ENCODE data around the gene NR3C2.

Gene NR3C2

DNA sequence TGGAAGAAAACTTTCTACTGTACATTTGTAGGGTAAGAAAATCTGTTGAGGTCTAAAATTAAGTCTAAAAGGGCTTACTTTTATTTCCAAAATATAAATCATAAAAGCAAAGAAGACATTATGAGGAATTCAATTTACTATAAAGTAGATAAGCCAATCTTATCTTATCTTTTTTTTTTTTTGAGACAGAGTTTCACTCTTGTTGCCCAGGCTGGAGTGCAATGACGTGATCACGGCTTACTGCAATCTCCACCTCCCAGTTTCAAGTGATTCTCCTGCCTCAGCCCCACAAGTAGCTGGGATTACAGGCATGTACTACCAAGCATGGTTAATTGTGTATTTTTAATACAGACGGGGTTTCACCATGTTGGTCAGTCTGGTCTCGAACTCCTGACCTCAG, 166.9 kb downstream of the NR3C2 start:
- Histone ChIP-seq H3K9ac (ENCODE audit: low read length in 5 of 5) (no peak overlapping the region), H3K36me3 (ENCODE audit: control insufficient read depth in 5 of 5, insufficient read depth in 5 of 5, low read length in 5 of 5) (no peaks in the 10 kb centered on the region), H3K4me1 (ENCODE audit: control insufficient read depth in 5 of 5, insufficient read depth in 5 of 5, low read length in 5 of 5) (peaks cover 0 to 8% (median 2%) of the 10 kb centered on the region in 5 donors), H3K9me3 (ENCODE audit: control insufficient read depth in 5 of 5, low read length in 5 of 5) (no peaks in the 10 kb centered on the region), H3K27ac (ENCODE audit: low read depth, low read length) (no peak overlapping the region), H3K4me3 (ENCODE audit: low read depth in 1 of 5, low read length in 5 of 5) (no peak overlapping the region), H3K27me3 (ENCODE audit: control insufficient read depth in 5 of 5, insufficient read depth in 4 of 5, low read length in 5 of 5) (no peaks in the 10 kb centered on the region)

DNA sequence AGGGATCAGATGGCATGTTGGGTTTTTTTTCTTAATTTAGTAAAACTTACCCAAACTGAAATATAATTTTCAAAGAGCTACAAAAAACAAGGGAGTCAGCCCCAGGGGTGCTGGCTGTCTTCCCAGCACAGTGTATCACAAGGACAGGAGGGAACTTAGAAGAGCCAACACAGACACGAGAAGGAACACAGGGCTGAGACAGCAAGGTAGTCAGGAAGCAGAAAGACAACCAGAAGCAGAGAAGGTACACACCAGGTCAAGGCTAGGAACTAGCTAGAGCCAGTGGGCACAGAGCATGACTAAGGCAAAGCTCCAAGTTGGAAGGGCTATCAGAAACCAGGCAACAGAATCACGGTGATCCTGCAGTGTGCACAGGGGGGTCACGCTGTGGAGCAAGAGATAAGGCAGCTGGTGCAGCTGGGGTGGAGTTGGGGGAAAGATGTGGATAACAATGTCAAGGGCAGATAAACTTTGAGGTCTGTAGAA, 168.7 kb downstream of the NR3C2 start:
- Histone ChIP-seq H3K27me3 (ENCODE audit: control insufficient read depth in 5 of 5, insufficient read depth in 4 of 5, low read length in 5 of 5) (no peaks in the 10 kb centered on the region), H3K4me3 (ENCODE audit: low read depth in 1 of 5, low read length in 5 of 5) (no peak overlapping the region), H3K9ac (ENCODE audit: low read length in 5 of 5) (no peak overlapping the region), H3K36me3 (ENCODE audit: control insufficient read depth in 5 of 5, insufficient read depth in 5 of 5, low read length in 5 of 5) (no peaks in the 10 kb centered on the region), H3K4me1 (ENCODE audit: control insufficient read depth in 5 of 5, insufficient read depth in 5 of 5, low read length in 5 of 5) (peaks cover 0 to 8% (median 2%) of the 10 kb centered on the region in 5 donors), H3K27ac (ENCODE audit: low read depth, low read length) (no peak overlapping the region), H3K9me3 (ENCODE audit: control insufficient read depth in 5 of 5, low read length in 5 of 5) (no peaks in the 10 kb centered on the region)

DNA sequence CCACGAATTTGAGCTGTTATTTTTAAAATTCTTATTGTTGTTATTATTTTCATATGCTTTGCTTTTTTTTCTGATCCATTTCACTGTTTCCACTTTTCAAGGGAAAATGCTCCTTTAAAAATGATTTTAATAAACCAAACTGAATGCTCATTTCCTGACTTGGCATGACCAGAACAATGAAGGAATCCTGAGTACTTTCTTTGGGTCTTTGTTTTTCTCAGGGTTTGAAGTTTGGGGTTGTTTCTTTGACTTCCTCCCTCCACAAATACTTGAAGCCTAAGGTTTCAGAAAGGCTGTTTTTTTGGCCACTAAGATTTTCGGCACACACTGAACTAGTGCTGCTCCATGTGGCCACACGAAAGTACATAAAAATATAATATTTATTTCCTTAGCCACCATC, 171.0 kb downstream of the NR3C2 start:
- no peak overlapping the region for H3K27ac ChIP-seq (ENCODE audit: low read depth, low read length)
- H3K9ac ChIP-seq (ENCODE audit: low read length in 5 of 5) = no peak overlapping the region
- H3K4me1 ChIP-seq (ENCODE audit: control insufficient read depth in 5 of 5, insufficient read depth in 5 of 5, low read length in 5 of 5) = peaks cover 0 to 8% (median 2%) of the 10 kb centered on the region in 5 donors
- H3K9me3 ChIP-seq (ENCODE audit: control insufficient read depth in 5 of 5, low read length in 5 of 5) = no peaks in the 10 kb centered on the region
- no peaks in the 10 kb centered on the region for H3K27me3 ChIP-seq (ENCODE audit: control insufficient read depth in 5 of 5, insufficient read depth in 4 of 5, low read length in 5 of 5)
- H3K4me3 ChIP-seq (ENCODE audit: low read depth in 1 of 5, low read length in 5 of 5) = no peak overlapping the region
- no peaks in the 10 kb centered on the region for H3K36me3 ChIP-seq (ENCODE audit: control insufficient read depth in 5 of 5, insufficient read depth in 5 of 5, low read length in 5 of 5)

DNA sequence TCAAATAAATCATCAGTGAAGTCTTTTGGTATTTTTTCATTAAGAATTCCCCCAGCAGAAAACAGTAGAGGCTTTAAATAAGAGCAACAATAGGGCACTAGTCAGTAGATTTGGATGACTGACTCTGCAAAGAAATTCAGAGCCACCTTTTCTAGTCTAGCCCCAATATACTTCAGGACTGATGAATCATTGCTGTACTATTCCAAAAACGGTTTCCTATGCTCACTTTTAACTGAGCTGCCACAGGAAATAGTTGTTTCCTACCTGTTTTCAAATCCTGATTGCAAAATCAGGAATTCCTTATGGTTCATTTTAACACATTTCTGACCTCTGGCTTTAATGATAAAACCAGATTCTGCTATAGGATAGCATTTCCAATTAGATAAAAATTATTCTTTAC, 171.6 kb downstream of the NR3C2 start:
- no peaks in the 10 kb centered on the region for H3K9me3 ChIP-seq (ENCODE audit: control insufficient read depth in 5 of 5, low read length in 5 of 5)
- no peaks in the 10 kb centered on the region for H3K36me3 ChIP-seq (ENCODE audit: control insufficient read depth in 5 of 5, insufficient read depth in 5 of 5, low read length in 5 of 5)
- H3K27ac ChIP-seq (ENCODE audit: low read depth, low read length) = no peak overlapping the region

DNA sequence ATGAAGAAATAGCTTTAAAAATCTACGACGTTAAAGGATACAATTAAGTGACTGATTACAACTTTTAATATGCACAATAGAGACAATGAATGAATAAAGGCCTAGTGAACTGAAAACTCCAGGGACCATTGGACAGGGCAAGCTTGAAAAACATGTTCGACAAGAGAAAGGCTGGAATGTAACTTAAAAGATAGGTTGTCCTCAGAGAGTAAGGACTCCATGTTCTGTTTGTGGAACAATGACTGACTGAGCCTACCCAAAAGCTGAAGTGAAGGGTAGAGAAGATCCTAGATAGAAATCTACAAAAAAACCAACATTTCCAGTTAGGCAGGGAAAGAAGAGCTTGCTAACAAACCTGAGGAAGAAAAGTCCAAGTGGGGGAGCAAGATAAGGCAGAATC, 173.4 kb downstream of the NR3C2 start:
- H3K4me1 ChIP-seq (ENCODE audit: control insufficient read depth in 5 of 5, insufficient read depth in 5 of 5, low read length in 5 of 5) = peaks cover 0 to 8% (median 2%) of the 10 kb centered on the region in 5 donors
- no peaks in the 10 kb centered on the region for H3K27me3 ChIP-seq (ENCODE audit: control insufficient read depth in 5 of 5, insufficient read depth in 4 of 5, low read length in 5 of 5)
- H3K36me3 ChIP-seq (ENCODE audit: control insufficient read depth in 5 of 5, insufficient read depth in 5 of 5, low read length in 5 of 5) = no peaks in the 10 kb centered on the region
- H3K9me3 ChIP-seq (ENCODE audit: control insufficient read depth in 5 of 5, low read length in 5 of 5) = no peaks in the 10 kb centered on the region
- no peak overlapping the region for H3K27ac ChIP-seq (ENCODE audit: low read depth, low read length)
- no peak overlapping the region for H3K9ac ChIP-seq (ENCODE audit: low read length in 5 of 5)
- no peak overlapping the region for H3K4me3 ChIP-seq (ENCODE audit: low read depth in 1 of 5, low read length in 5 of 5)

More for the DNA sequence above, 171.6 kb downstream of the NR3C2 start:
- H3K9ac ChIP-seq (ENCODE audit: low read length in 5 of 5) = no peak overlapping the region
- no peak overlapping the region for H3K4me3 ChIP-seq (ENCODE audit: low read depth in 1 of 5, low read length in 5 of 5)
- H3K27me3 ChIP-seq (ENCODE audit: control insufficient read depth in 5 of 5, insufficient read depth in 4 of 5, low read length in 5 of 5) = no peaks in the 10 kb centered on the region
- peaks cover 0 to 8% (median 2%) of the 10 kb centered on the region in 5 donors for H3K4me1 ChIP-seq (ENCODE audit: control insufficient read depth in 5 of 5, insufficient read depth in 5 of 5, low read length in 5 of 5)

DNA sequence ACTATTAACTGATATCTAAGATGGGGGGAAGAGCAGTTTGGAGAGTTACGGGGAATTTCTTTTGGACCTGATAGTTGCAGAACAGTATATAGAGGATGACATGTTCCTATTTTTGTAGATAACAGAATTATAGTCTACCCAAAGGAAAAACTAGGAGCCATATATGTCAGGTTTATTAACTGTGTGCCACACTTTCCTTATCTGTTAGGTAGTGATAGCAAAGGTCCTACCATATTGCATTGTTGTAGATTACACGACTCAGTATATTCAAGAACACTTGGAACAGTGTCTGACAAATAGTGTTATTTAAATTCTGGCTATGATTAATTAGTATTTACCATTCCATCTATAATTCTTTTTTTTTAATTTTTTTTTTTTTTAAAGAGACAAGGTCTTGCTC, 175.3 kb downstream of the NR3C2 start:
- Histone ChIP-seq H3K27me3 (ENCODE audit: control insufficient read depth in 5 of 5, insufficient read depth in 4 of 5, low read length in 5 of 5) (no peaks in the 10 kb centered on the region), H3K9ac (ENCODE audit: low read length in 5 of 5) (no peak overlapping the region), H3K4me1 (ENCODE audit: control insufficient read depth in 5 of 5, insufficient read depth in 5 of 5, low read length in 5 of 5) (peaks cover 0 to 4% (median 0%) of the 10 kb centered on the region in 5 donors), H3K9me3 (ENCODE audit: control insufficient read depth in 5 of 5, low read length in 5 of 5) (no peaks in the 10 kb centered on the region), H3K36me3 (ENCODE audit: control insufficient read depth in 5 of 5, insufficient read depth in 5 of 5, low read length in 5 of 5) (no peaks in the 10 kb centered on the region), H3K4me3 (ENCODE audit: low read depth in 1 of 5, low read length in 5 of 5) (no peak overlapping the region), H3K27ac (ENCODE audit: low read depth, low read length) (no peak overlapping the region)

DNA sequence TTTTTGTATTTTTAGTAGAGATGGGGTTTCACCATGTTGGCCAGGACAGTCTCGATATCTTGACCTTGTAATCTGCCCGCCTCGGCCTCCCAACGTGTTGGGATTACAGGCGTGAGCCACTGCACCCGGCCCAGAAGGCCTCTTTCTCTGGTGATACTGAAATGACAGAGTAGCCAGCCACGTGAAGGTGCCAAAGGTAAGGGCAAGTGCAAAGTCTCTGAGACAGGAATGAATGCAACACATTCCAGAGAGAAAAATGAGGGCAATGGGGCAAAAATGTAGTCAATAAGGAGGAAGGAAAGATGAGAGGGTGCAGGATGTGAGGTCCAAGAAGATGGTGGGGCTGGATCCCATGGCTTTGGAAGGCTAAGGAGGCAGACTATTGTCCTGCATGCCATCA, 176.0 kb downstream of the NR3C2 start:
- Histone ChIP-seq H3K4me1 (ENCODE audit: control insufficient read depth in 5 of 5, insufficient read depth in 5 of 5, low read length in 5 of 5) (peaks cover 0 to 4% (median 0%) of the 10 kb centered on the region in 5 donors), H3K36me3 (ENCODE audit: control insufficient read depth in 5 of 5, insufficient read depth in 5 of 5, low read length in 5 of 5) (no peaks in the 10 kb centered on the region), H3K27me3 (ENCODE audit: control insufficient read depth in 5 of 5, insufficient read depth in 4 of 5, low read length in 5 of 5) (no peaks in the 10 kb centered on the region), H3K4me3 (ENCODE audit: low read depth in 1 of 5, low read length in 5 of 5) (no peak overlapping the region), H3K9me3 (ENCODE audit: control insufficient read depth in 5 of 5, low read length in 5 of 5) (peaks cover 0 to 3% (median 0%) of the 10 kb centered on the region in 5 donors), H3K9ac (ENCODE audit: low read length in 5 of 5) (no peak overlapping the region), H3K27ac (ENCODE audit: low read depth, low read length) (no peak overlapping the region)

DNA sequence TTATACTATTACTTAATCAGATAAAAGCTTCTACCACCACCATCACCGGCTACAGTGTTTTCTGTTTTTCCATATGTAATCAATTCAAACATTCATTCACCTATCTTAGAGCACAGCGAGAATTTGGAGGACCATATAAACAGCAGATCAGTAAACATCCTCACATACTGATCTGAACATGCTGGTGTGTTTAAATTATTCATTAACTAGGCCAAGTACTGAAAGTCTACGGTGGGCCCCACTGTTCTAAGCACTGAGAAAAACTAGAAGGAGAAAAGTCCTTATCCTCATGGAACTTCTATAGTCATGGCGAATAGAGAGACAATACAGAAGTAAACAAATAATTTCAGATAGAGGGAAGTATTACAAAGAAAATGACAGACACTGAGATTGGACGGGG, 176.6 kb downstream of the NR3C2 start:
- no peak overlapping the region for H3K27ac ChIP-seq (ENCODE audit: low read depth, low read length)
- peaks cover 0 to 5% (median 0%) of the 10 kb centered on the region in 5 donors for H3K9me3 ChIP-seq (ENCODE audit: control insufficient read depth in 5 of 5, low read length in 5 of 5)
- peaks cover 0 to 4% (median 0%) of the 10 kb centered on the region in 5 donors for H3K4me1 ChIP-seq (ENCODE audit: control insufficient read depth in 5 of 5, insufficient read depth in 5 of 5, low read length in 5 of 5)
- H3K4me3 ChIP-seq (ENCODE audit: low read depth in 1 of 5, low read length in 5 of 5) = no peak overlapping the region
- H3K36me3 ChIP-seq (ENCODE audit: control insufficient read depth in 5 of 5, insufficient read depth in 5 of 5, low read length in 5 of 5) = no peaks in the 10 kb centered on the region
- no peaks in the 10 kb centered on the region for H3K27me3 ChIP-seq (ENCODE audit: control insufficient read depth in 5 of 5, insufficient read depth in 4 of 5, low read length in 5 of 5)
- H3K9ac ChIP-seq (ENCODE audit: low read length in 5 of 5) = no peak overlapping the region

DNA sequence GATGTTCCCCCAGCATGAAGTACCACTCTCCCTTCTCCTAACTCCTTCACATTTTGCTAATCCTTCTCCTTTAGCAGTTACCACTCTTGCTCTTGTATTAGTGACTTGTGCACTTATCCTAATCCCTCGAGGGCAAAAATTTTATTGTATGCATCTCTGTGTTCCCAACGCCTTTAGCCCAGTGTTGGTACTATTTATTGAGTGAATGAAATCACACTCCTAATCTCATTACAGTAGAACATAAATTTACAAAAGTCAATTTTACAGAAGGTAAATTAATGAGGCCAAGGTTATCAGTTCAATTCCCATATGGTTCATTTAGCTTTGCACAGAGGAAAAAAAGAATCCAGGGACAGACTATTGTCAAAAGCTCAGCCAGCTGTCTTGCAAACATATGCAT, 178.4 kb downstream of the NR3C2 start:
- no peak overlapping the region for H3K27ac ChIP-seq (ENCODE audit: low read depth, low read length)
- H3K9ac ChIP-seq (ENCODE audit: low read length in 5 of 5) = no peak overlapping the region
- no peaks in the 10 kb centered on the region for H3K36me3 ChIP-seq (ENCODE audit: control insufficient read depth in 5 of 5, insufficient read depth in 5 of 5, low read length in 5 of 5)
- no peaks in the 10 kb centered on the region for H3K4me1 ChIP-seq (ENCODE audit: control insufficient read depth in 5 of 5, insufficient read depth in 5 of 5, low read length in 5 of 5)
- peaks cover 0 to 5% (median 0%) of the 10 kb centered on the region in 5 donors for H3K9me3 ChIP-seq (ENCODE audit: control insufficient read depth in 5 of 5, low read length in 5 of 5)
- H3K27me3 ChIP-seq (ENCODE audit: control insufficient read depth in 5 of 5, insufficient read depth in 4 of 5, low read length in 5 of 5) = no peaks in the 10 kb centered on the region
- no peak overlapping the region for H3K4me3 ChIP-seq (ENCODE audit: low read depth in 1 of 5, low read length in 5 of 5)

DNA sequence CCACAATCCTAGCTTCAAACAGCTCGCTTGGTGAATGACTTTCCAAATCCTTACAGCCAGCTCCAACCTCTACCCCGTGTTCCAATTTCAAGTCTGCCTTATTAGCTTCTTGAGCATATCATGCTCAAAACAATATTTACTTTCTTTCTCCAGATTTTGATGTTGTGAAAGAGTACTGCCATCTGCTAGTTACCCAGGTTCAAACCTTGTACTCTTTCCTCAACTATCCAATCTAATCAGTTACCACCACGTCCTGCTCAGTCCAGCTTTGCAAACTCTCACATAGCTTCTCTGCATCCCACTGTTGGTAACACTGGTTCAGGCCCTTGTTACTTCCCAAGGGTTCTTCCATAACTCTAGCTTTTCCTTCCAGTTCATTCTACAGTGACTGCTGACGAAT, 179.1 kb downstream of the NR3C2 start:
- Histone ChIP-seq H3K27ac (ENCODE audit: low read depth, low read length) (no peak overlapping the region), H3K4me3 (ENCODE audit: low read depth in 1 of 5, low read length in 5 of 5) (no peak overlapping the region), H3K9me3 (ENCODE audit: control insufficient read depth in 5 of 5, low read length in 5 of 5) (peaks cover 0 to 5% (median 0%) of the 10 kb centered on the region in 5 donors), H3K36me3 (ENCODE audit: control insufficient read depth in 5 of 5, insufficient read depth in 5 of 5, low read length in 5 of 5) (no peaks in the 10 kb centered on the region), H3K9ac (ENCODE audit: low read length in 5 of 5) (no peak overlapping the region), H3K4me1 (ENCODE audit: control insufficient read depth in 5 of 5, insufficient read depth in 5 of 5, low read length in 5 of 5) (peaks cover 0 to 4% (median 0%) of the 10 kb centered on the region in 5 donors), H3K27me3 (ENCODE audit: control insufficient read depth in 5 of 5, insufficient read depth in 4 of 5, low read length in 5 of 5) (no peaks in the 10 kb centered on the region)

DNA sequence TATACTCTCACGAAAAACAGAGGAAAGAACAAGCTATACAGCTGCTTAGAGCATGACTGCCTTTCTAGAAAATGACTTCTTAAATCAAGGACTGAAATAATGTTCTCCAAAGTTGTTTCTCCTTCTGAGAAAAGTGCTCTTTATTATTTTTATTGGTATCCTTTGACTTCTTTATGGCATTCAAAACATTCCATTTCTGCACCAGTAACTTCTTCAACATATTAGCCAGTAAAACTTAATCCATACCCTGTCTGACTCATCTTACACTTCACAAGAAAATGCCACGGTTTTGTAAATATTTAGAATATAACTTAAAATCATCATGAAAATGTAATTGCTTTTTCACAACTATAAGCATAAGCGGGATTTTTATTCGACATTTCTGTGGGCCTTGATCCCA, 180.4 kb downstream of the NR3C2 start:
- H3K36me3 ChIP-seq (ENCODE audit: control insufficient read depth in 5 of 5, insufficient read depth in 5 of 5, low read length in 5 of 5) = no peaks in the 10 kb centered on the region
- peaks cover 0 to 5% (median 0%) of the 10 kb centered on the region in 5 donors for H3K9me3 ChIP-seq (ENCODE audit: control insufficient read depth in 5 of 5, low read length in 5 of 5)
- H3K27me3 ChIP-seq (ENCODE audit: control insufficient read depth in 5 of 5, insufficient read depth in 4 of 5, low read length in 5 of 5) = no peaks in the 10 kb centered on the region
- H3K27ac ChIP-seq (ENCODE audit: low read depth, low read length) = no peak overlapping the region
- H3K4me3 ChIP-seq (ENCODE audit: low read depth in 1 of 5, low read length in 5 of 5) = no peak overlapping the region
- no peak overlapping the region for H3K9ac ChIP-seq (ENCODE audit: low read length in 5 of 5)
- H3K4me1 ChIP-seq (ENCODE audit: control insufficient read depth in 5 of 5, insufficient read depth in 5 of 5, low read length in 5 of 5) = peaks cover 0 to 4% (median 0%) of the 10 kb centered on the region in 5 donors

All from subcutaneous abdominal adipose tissue (tissue), 5 donors.